ENCODE measurements around the gene WBP1L. TPM values are rescaled to one million over a fixed set of nuclear protein-coding genes. Genes with fewer than 3 reads are reported as not detected.

Gene WBP1L
- total and polyA plus RNA-seq, 2 of the 13 experiments (the other 11 are each of a cell fraction or from before 2014, with no cell fraction given): 8.3 to 12.3 TPM

GRCh38 chr10:102743588-102744373 lies at the start of gene WBP1L (continued):
- TF ChIP-seq HNRNPK (IDR thresholded peaks at IDR 0.05; ENCODE audit: low read depth, low read length, poor library complexity, severe bottlenecking) (peak; percentile 66), KLF6 (CRISPR knock-in tag; IDR thresholded peaks at IDR 0.05) (0 out of 2 replicates have a peak, but pooled peaks have one; percentile 40), MZF1 (CRISPR knock-in tag; IDR thresholded peaks at IDR 0.05; ENCODE audit: borderline replicate concordance) (no peak), FIP1L1 (IDR thresholded peaks at IDR 0.05; ENCODE audit: borderline replicate concordance, insufficient read depth, low read depth, low read length) (peak; percentile 82; the same call in 1 of the 2 replicates), THRA (CRISPR knock-in tag; IDR thresholded peaks at IDR 0.05; ENCODE audit: borderline replicate concordance) (0 out of 2 replicates have a peak, but pooled peaks have one; percentile 20), IKZF5 (CRISPR knock-in tag; IDR thresholded peaks at IDR 0.05) (peak; percentile 62), ATF2 (CRISPR knock-in tag; IDR thresholded peaks at IDR 0.05) (peak; percentile 29; the same call in 1 of the 2 replicates), THAP11 (CRISPR knock-in tag; IDR thresholded peaks at IDR 0.05) (peak; percentile 81), PRDM10 (CRISPR knock-in tag; IDR thresholded peaks at IDR 0.05; ENCODE audit: low read depth) (peak; percentile 67; the same call in 1 of the 2 replicates), NCOR1 (IDR thresholded peaks at IDR 0.05; ENCODE audit: borderline replicate concordance, low read length) (peak; percentile 79; the same call in 1 of the 2 replicates), ADNP (CRISPR knock-in tag; IDR thresholded peaks at IDR 0.05) (no peak), PAX8 (CRISPR knock-in tag; IDR thresholded peaks at IDR 0.05; ENCODE audit: borderline replicate concordance) (no peak), CREB1 (IDR thresholded peaks at IDR 0.05) (peak; percentile 82), CREB1 (CRISPR knock-in tag; IDR thresholded peaks at IDR 0.05) (peak; percentile 94), ZNF709 (CRISPR knock-in tag; IDR thresholded peaks at IDR 0.05) (no peak), NRL (CRISPR knock-in tag; IDR thresholded peaks at IDR 0.05; ENCODE audit: borderline replicate concordance) (no peak), ZNF225 (CRISPR knock-in tag; IDR thresholded peaks at IDR 0.05) (0 out of 2 replicates have a peak, but pooled peaks have one; percentile 70), MXD3 (CRISPR knock-in tag; IDR thresholded peaks at IDR 0.05) (0 out of 2 replicates have a peak, but pooled peaks have one; percentile 49), ZNF597 (CRISPR knock-in tag; IDR thresholded peaks at IDR 0.05) (no peak)
